ENCODE measurements around the gene APLF. TPM values are rescaled to one million over a fixed set of nuclear protein-coding genes. Genes with fewer than 3 reads are reported as not detected.
A peak's percentile ranks its signal among the peaks of the same experiment; 100 is the strongest.
"Not testable (repeated sequence)": the region's sequence is repeated elsewhere in the genome, so short reads cannot be mapped to it uniquely, and the experiment has no call there.

APLF gene
- total and polyA plus RNA-seq, 4 donors: 0.18 to 3.8 (median 1.0) TPM

DNA sequence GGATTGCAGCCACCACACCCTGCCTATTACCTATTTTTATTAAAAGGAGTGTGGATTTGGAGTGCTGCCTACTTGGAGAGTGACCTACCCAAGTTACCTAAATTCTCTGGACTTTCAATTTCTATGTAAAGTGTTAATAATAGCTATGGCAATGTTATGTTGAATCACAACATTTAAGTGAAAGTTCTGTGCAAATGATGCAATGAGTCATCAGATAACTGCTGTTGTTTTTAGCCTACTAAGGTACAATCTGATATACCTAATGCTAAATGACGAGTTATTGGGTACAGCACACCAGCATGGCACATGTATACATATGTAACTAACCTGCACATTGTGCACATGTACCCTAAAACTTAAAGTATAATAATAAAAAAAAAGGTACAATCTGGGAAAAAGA lies 21.2 kb downstream of the APLF start:
- Histone ChIP-seq H3K27ac (ENCODE audit: low read depth in 1 of 2, low read length in 2 of 2) (peak overlapping the region; percentile 32 to 40), H3K4me1 (ENCODE audit: control insufficient read depth in 4 of 4, insufficient read depth in 4 of 4, low read length in 3 of 4) (peaks cover 0 to 28% (median 20%) of the 10 kb centered on the region in 4 donors)
- not testable (repeated sequence) for H3K9me3 ChIP-seq (ENCODE audit: control insufficient read depth in 4 of 4, low read length in 3 of 4); H3K27me3 ChIP-seq (ENCODE audit: control insufficient read depth in 4 of 4, insufficient read depth in 4 of 4, low read length in 3 of 4); DNase-seq (ENCODE audit: low spot score); H3K36me3 ChIP-seq (ENCODE audit: control insufficient read depth in 4 of 4, insufficient read depth in 3 of 4, low read depth in 1 of 4, low read length in 3 of 4); H3K4me3 ChIP-seq (ENCODE audit: low read depth in 1 of 3, low read length in 3 of 3); H3K9ac ChIP-seq (ENCODE audit: low read depth in 1 of 2, low read length in 2 of 2)
- WGBS: 41% methylated on average over 1 of the region's 1 CpG
- peak in 1 of 2 donors; percentile 11 for TF ChIP-seq HNF4A (conservative IDR thresholded peaks at IDR 0.05)
- peak; percentile 30 for TF ChIP-seq ATF3 (IDR thresholded peaks at IDR 0.05)

DNA sequence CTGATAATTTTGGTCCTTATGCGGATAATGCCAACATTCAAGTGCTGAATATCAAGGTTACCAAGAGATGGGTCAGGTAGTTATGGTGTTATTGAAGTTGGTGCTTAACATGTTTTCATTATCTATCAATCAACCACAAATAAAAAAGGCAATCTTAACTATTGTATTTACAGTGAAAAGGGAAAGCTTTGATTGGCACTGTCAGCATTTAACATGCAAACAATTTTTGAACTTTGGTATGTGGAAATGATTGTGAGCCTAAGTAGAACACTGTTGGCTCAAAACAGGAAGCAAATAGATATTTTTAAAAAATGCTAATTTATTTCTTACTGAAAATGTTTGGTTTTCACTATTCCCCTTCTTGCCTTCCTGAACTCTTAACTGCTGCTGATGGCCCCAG lies 21.9 kb downstream of the APLF start:
- peak overlapping the region; percentile 23 to 40 for H3K27ac ChIP-seq (ENCODE audit: low read depth in 1 of 2, low read length in 2 of 2)
- no peak overlapping the region for H3K9ac ChIP-seq (ENCODE audit: low read depth in 1 of 2, low read length in 2 of 2)
- H3K4me1 ChIP-seq (ENCODE audit: control insufficient read depth in 4 of 4, insufficient read depth in 4 of 4, low read length in 3 of 4): peaks cover 0 to 28% (median 20%) of the 10 kb centered on the region in 4 donors
- peaks cover 0 to 1% (median 0%) of the 10 kb centered on the region in 4 donors for H3K9me3 ChIP-seq (ENCODE audit: control insufficient read depth in 4 of 4, low read length in 3 of 4)
- H3K36me3 ChIP-seq (ENCODE audit: control insufficient read depth in 4 of 4, insufficient read depth in 3 of 4, low read depth in 1 of 4, low read length in 3 of 4): no peaks in the 10 kb centered on the region
- no peak for DNase-seq (ENCODE audit: low spot score)
- 96% methylated on average over 1 of the region's 1 CpG for WGBS
- TF ChIP-seq EGR1 (IDR thresholded peaks at IDR 0.05; ENCODE audit: low read depth in 2 of 2) (no peak), GABPA (IDR thresholded peaks at IDR 0.05 in 1 of 2, conservative IDR thresholded peaks at IDR 0.05 in 1 of 2) (no peak), RAD21 (IDR thresholded peaks at IDR 0.05) (no peak), FOXA2 (IDR thresholded peaks at IDR 0.05) (no peak), ATF3 (IDR thresholded peaks at IDR 0.05) (no peak), FOXA1 (IDR thresholded peaks at IDR 0.05) (no peak), NR2F2 (IDR thresholded peaks at IDR 0.05) (no peak), HNF4A (conservative IDR thresholded peaks at IDR 0.05) (no peak), TAF1 (conservative IDR thresholded peaks at IDR 0.05) (no peak), YY1 (IDR thresholded peaks at IDR 0.05) (no peak), SP1 (IDR thresholded peaks at IDR 0.05) (no peak)
- TF ChIP-seq, protein P1, sequence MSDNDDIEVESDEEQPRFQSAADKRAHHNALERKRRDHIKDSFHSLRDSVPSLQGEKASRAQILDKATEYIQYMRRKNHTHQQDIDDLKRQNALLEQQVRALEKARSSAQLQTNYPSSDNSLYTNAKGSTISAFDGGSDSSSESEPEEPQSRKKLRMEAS (IDR thresholded peaks at IDR 0.05): no peak
- no peak overlapping the region for H3K4me3 ChIP-seq (ENCODE audit: low read depth in 1 of 3, low read length in 3 of 3)
- no peaks in the 10 kb centered on the region for H3K27me3 ChIP-seq (ENCODE audit: control insufficient read depth in 4 of 4, insufficient read depth in 4 of 4, low read length in 3 of 4)

DNA sequence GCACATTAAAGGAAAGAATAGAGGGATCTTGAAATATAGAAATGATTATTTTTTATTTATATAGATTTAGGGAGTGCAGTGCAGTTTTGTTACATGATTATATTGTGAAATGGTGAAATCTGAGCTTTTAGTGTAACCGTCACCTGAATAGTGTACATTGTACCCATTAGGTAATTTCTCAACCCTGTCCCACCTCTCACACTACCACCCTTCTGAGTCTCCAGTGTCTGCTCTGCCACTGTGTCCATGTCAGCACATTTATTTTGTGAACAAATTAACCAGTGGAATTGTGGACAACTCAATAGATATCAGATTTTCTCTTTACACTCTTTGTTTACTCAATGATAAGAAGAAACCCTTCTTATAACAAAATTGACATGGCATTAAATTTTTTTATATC lies 24.2 kb downstream of the APLF start:
- peaks cover 0 to 28% (median 20%) of the 10 kb centered on the region in 4 donors for H3K4me1 ChIP-seq (ENCODE audit: control insufficient read depth in 4 of 4, insufficient read depth in 4 of 4, low read length in 3 of 4)
- WGBS: 45% methylated on average over 1 of the region's 1 CpG
- no peaks in the 10 kb centered on the region for H3K27me3 ChIP-seq (ENCODE audit: control insufficient read depth in 4 of 4, insufficient read depth in 4 of 4, low read length in 3 of 4)
- H3K4me3 ChIP-seq (ENCODE audit: low read depth in 1 of 3, low read length in 3 of 3): no peak overlapping the region
- peaks cover 0 to 4% (median 2%) of the 10 kb centered on the region in 4 donors for H3K9me3 ChIP-seq (ENCODE audit: control insufficient read depth in 4 of 4, low read length in 3 of 4)
- TF ChIP-seq GABPA (IDR thresholded peaks at IDR 0.05 in 1 of 2, conservative IDR thresholded peaks at IDR 0.05 in 1 of 2) (no peak), RXRA (IDR thresholded peaks at IDR 0.05) (peak; percentile 41 to 66), HNF4G (IDR thresholded peaks at IDR 0.05) (no peak), ATF3 (IDR thresholded peaks at IDR 0.05) (no peak), TAF1 (conservative IDR thresholded peaks at IDR 0.05) (no peak), ZBTB33 (IDR thresholded peaks at IDR 0.05) (peak; percentile 57), RAD21 (IDR thresholded peaks at IDR 0.05) (peak; percentile 27 to 33), FOXA1 (IDR thresholded peaks at IDR 0.05) (peak; percentile 68), JUND (IDR thresholded peaks at IDR 0.05) (peak in 1 of 2 donors; percentile 50), YY1 (IDR thresholded peaks at IDR 0.05) (peak; percentile 66), HNF4A (conservative IDR thresholded peaks at IDR 0.05) (peak; percentile 67 to 81), FOXA2 (IDR thresholded peaks at IDR 0.05) (peak; percentile 79), SP1 (IDR thresholded peaks at IDR 0.05) (peak; percentile 12), EGR1 (IDR thresholded peaks at IDR 0.05; ENCODE audit: low read depth in 2 of 2) (no peak), NR2F2 (IDR thresholded peaks at IDR 0.05) (no peak)
- TF ChIP-seq, protein P2, sequence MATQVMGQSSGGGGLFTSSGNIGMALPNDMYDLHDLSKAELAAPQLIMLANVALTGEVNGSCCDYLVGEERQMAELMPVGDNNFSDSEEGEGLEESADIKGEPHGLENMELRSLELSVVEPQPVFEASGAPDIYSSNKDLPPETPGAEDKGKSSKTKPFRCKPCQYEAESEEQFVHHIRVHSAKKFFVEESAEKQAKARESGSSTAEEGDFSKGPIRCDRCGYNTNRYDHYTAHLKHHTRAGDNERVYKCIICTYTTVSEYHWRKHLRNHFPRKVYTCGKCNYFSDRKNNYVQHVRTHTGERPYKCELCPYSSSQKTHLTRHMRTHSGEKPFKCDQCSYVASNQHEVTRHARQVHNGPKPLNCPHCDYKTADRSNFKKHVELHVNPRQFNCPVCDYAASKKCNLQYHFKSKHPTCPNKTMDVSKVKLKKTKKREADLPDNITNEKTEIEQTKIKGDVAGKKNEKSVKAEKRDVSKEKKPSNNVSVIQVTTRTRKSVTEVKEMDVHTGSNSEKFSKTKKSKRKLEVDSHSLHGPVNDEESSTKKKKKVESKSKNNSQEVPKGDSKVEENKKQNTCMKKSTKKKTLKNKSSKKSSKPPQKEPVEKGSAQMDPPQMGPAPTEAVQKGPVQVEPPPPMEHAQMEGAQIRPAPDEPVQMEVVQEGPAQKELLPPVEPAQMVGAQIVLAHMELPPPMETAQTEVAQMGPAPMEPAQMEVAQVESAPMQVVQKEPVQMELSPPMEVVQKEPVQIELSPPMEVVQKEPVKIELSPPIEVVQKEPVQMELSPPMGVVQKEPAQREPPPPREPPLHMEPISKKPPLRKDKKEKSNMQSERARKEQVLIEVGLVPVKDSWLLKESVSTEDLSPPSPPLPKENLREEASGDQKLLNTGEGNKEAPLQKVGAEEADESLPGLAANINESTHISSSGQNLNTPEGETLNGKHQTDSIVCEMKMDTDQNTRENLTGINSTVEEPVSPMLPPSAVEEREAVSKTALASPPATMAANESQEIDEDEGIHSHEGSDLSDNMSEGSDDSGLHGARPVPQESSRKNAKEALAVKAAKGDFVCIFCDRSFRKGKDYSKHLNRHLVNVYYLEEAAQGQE (IDR thresholded peaks at IDR 0.05): peak; percentile 54
- TF ChIP-seq, protein P1 (IDR thresholded peaks at IDR 0.05): peak; percentile 21
- TF ChIP-seq, protein P3, sequence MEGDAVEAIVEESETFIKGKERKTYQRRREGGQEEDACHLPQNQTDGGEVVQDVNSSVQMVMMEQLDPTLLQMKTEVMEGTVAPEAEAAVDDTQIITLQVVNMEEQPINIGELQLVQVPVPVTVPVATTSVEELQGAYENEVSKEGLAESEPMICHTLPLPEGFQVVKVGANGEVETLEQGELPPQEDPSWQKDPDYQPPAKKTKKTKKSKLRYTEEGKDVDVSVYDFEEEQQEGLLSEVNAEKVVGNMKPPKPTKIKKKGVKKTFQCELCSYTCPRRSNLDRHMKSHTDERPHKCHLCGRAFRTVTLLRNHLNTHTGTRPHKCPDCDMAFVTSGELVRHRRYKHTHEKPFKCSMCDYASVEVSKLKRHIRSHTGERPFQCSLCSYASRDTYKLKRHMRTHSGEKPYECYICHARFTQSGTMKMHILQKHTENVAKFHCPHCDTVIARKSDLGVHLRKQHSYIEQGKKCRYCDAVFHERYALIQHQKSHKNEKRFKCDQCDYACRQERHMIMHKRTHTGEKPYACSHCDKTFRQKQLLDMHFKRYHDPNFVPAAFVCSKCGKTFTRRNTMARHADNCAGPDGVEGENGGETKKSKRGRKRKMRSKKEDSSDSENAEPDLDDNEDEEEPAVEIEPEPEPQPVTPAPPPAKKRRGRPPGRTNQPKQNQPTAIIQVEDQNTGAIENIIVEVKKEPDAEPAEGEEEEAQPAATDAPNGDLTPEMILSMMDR (IDR thresholded peaks at IDR 0.05; ENCODE audit: low read depth, low read length, missing input control): no peak
- H3K27ac ChIP-seq (ENCODE audit: low read depth in 1 of 2, low read length in 2 of 2): peak overlapping the region; percentile 49 to 62
- H3K36me3 ChIP-seq (ENCODE audit: control insufficient read depth in 4 of 4, insufficient read depth in 3 of 4, low read depth in 1 of 4, low read length in 3 of 4): peaks cover 0 to 3% (median 0%) of the 10 kb centered on the region in 4 donors
- H3K9ac ChIP-seq (ENCODE audit: low read depth in 1 of 2, low read length in 2 of 2): peak overlapping the region in 1 of 2 donors; percentile 14
- DNase-seq (ENCODE audit: low spot score): no peak

All from liver (tissue), 9 donors.